IMR-90 (cell line): Measurements from ENCODE around the gene SPACA7. TPM values are rescaled to one million over a fixed set of nuclear protein-coding genes. Genes with fewer than 3 reads are reported as not detected.

Experiments used
- ATAC-seq: fragments of 200-7000 bp; cut with Tn5 transposase; 2 replicates; pipeline ENCODE4 v1.9.1; 2020; ENCODE audit warnings: low read depth, mild to moderate bottlenecking, moderate library complexity
- BruUV-seq: library from RNA; stranded (reverse); fragments of 400-500 nt; replicated peaks from 2 replicates; lab custom pipeline; 2021; lab: Mats Ljungman, UMichigan
- CTCF ChIA-PET: fragments of 300-600 bp; formaldehyde crosslinking; extraction: SDS; loops from one replicate; lab custom pipeline; 2021; ENCODE audit warnings: antibody characterized with exemption; lab: Yijun Ruan, JAX
- POLR2A ChIA-PET: fragments of 300-600 bp; sonication (Branson Sonifier 250); formaldehyde crosslinking; loops from one replicate; lab custom pipeline; 2022; ENCODE audit warnings: antibody characterized with exemption; ENCODE audit not compliant: unreplicated experiment; lab: Charles Lee
- DNase-seq: peaks from one replicate; pipeline ENCODE4 v3.0.0; 2013
- H2AFZ ChIP-seq: replicated peaks from 2 replicates; pipeline ENCODE3; 2013; ENCODE audit warnings: low read length, mild to moderate bottlenecking; ENCODE audit not compliant: poor library complexity
- H2AK5ac ChIP-seq: 2 replicates; pipeline ENCODE4 v1.6.1; 2013; ENCODE audit warnings: low read depth, low read length, inconsistent platforms
- H2AK9ac ChIP-seq: replicated peaks from 2 replicates; pipeline ENCODE3; 2013; ENCODE audit warnings: mild to moderate bottlenecking, low read depth, low read length, moderate library complexity; ENCODE audit not compliant: poor library complexity
- H2BK120ac ChIP-seq: 2 replicates; pipeline ENCODE4 v1.6.1; 2013; ENCODE audit warnings: low read depth, low read length, inconsistent platforms
- H2BK15ac ChIP-seq: 3 replicates; pipeline ENCODE4 v1.6.1; 2013; ENCODE audit warnings: low read depth, low read length, inconsistent platforms
- H2BK20ac ChIP-seq: 2 replicates; pipeline ENCODE4 v1.6.1; 2013; ENCODE audit warnings: low read depth, mild to moderate bottlenecking, inconsistent platforms, low read length, moderate library complexity
- H2BK5ac ChIP-seq: 2 replicates; pipeline ENCODE4 v1.6.1; 2013; ENCODE audit warnings: mild to moderate bottlenecking, low read depth, low read length, inconsistent platforms; ENCODE audit not compliant: poor library complexity, severe bottlenecking
- H3K14ac ChIP-seq: replicated peaks from 2 replicates; pipeline ENCODE4 v1.6.1; 2013; ENCODE audit warnings: low read depth, low read length, inconsistent platforms
- H3K18ac ChIP-seq: 2 replicates; pipeline ENCODE4 v1.6.1; 2013; ENCODE audit warnings: low read depth, low read length, control low read depth
- H3K23ac ChIP-seq: 2 replicates; pipeline ENCODE4 v1.6.1; 2013; ENCODE audit warnings: low read depth, low read length, inconsistent platforms
- H3K27ac ChIP-seq: 2 replicates; pipeline ENCODE4 v1.5.1; 2013; ENCODE audit warnings: mild to moderate bottlenecking, control low read depth, low read length; ENCODE audit not compliant: insufficient read depth
- H3K27me3 ChIP-seq: 2 replicates; pipeline ENCODE4 v1.6.1; 2013; ENCODE audit warnings: low read length; ENCODE audit not compliant: control insufficient read depth, insufficient read depth
- H3K36me3 ChIP-seq: 2 replicates; pipeline ENCODE4 v1.6.1; 2013; ENCODE audit warnings: low read length, mixed read lengths; ENCODE audit not compliant: control insufficient read depth, insufficient read depth
- H3K4ac ChIP-seq: 2 replicates; pipeline ENCODE4 v1.6.1; 2013; ENCODE audit warnings: low read depth, low read length, inconsistent platforms
- H3K4me1 ChIP-seq: 2 replicates; pipeline ENCODE4 v1.6.1; 2013; ENCODE audit warnings: low read length, mixed read lengths; ENCODE audit not compliant: control insufficient read depth, insufficient read depth
- H3K4me2 ChIP-seq: 2 replicates; pipeline ENCODE4 v1.6.1; 2013; ENCODE audit warnings: low read depth, mild to moderate bottlenecking, control low read depth, low read length, moderate library complexity
- H3K4me3 ChIP-seq: 2 replicates; pipeline ENCODE4 v1.5.1; 2013; ENCODE audit warnings: low read depth, mild to moderate bottlenecking, control low read depth, low read length, moderate library complexity; ENCODE audit not compliant: insufficient read depth
- H3K56ac ChIP-seq: 2 replicates; pipeline ENCODE4 v1.6.1; 2013; ENCODE audit warnings: low read length, inconsistent platforms; ENCODE audit not compliant: insufficient read depth; ENCODE audit errors: extremely low read depth
- H3K79me1 ChIP-seq, 2 experiments: 2 replicates each; pipeline ENCODE4 v1.6.1; 2013; ENCODE audit warnings: low read length in 2 of 2, inconsistent platforms in 1 of 2, low read depth in 1 of 2
- H3K9ac ChIP-seq: 2 replicates; pipeline ENCODE4 v1.6.1; 2013; ENCODE audit warnings: low read depth, low read length, control low read depth
- H3K9me1 ChIP-seq: 2 replicates; pipeline ENCODE4 v1.6.1; 2013; ENCODE audit warnings: low read length, inconsistent platforms; ENCODE audit not compliant: insufficient read depth
- H3K9me3 ChIP-seq: 2 replicates; pipeline ENCODE4 v1.6.1; 2013; ENCODE audit warnings: low read length; ENCODE audit not compliant: control insufficient read depth, insufficient read depth
- H4K20me1 ChIP-seq: 2 replicates; pipeline ENCODE4 v1.6.1; 2013; ENCODE audit warnings: low read length, inconsistent platforms; ENCODE audit not compliant: insufficient read depth
- H4K5ac ChIP-seq: 2 replicates; pipeline ENCODE4 v1.6.1; 2013; ENCODE audit warnings: mild to moderate bottlenecking, low read depth, low read length, control low read depth
- H4K8ac ChIP-seq, 2 experiments: 2 replicates each; pipeline ENCODE4 v1.6.1; 2013; ENCODE audit warnings: low read depth in 2 of 2, low read length in 2 of 2, control low read depth in 1 of 2, inconsistent platforms in 1 of 2
- H4K91ac ChIP-seq: 2 replicates; pipeline ENCODE4 v1.6.1; 2013; ENCODE audit warnings: low read depth, low read length, inconsistent platforms; ENCODE audit not compliant: insufficient read depth
- BHLHE40 ChIP-seq: fragments of 150-350 bp; IDR thresholded peaks from 2 replicates; pipeline ENCODE4 v1.6.1; 2016; ENCODE audit warnings: mild to moderate bottlenecking, low read depth, low read length
- CEBPB ChIP-seq: IDR thresholded peaks from 2 replicates; pipeline ENCODE4 v1.6.1; 2012; ENCODE audit warnings: low read depth, low read length, improper control_type of control experiment
- FOS ChIP-seq: fragments of 150-350 bp; IDR thresholded peaks from 2 replicates; pipeline ENCODE4 v1.6.1; 2016; ENCODE audit warnings: low read depth, low read length
- POLR2A ChIP-seq: IDR thresholded peaks from 2 replicates; pipeline ENCODE4 v1.6.1; 2012; ENCODE audit warnings: mild to moderate bottlenecking, low read depth, low read length
- RAD21 ChIP-seq: IDR thresholded peaks from 2 replicates; pipeline ENCODE4 v1.6.1; 2012; ENCODE audit warnings: low read length, improper control_type of control experiment
- SMC3 ChIP-seq: fragments of 150-350 bp; IDR thresholded peaks from 2 replicates; pipeline ENCODE4 v1.6.1; 2016; ENCODE audit warnings: low read depth, mild to moderate bottlenecking, antibody characterized with exemption, low read length, moderate library complexity
- WGBS, 2 experiments: methylation state at CpG; one replicate each; pipeline versions ENCODE4 v1.1.5 to v1.1.7; 2013; ENCODE audit warnings: missing lambda C conversion rate in 2 of 2; ENCODE audit not compliant: insufficient read length in 1 of 2; ENCODE audit errors: extremely low coverage in 2 of 2; 5-methylcytosine and 5-hydroxymethylcytosine counted together
- dilution Hi-C: fragments of 300-500 bp; cut with HindIII; formaldehyde crosslinking; loops from one replicate; pipeline ENCODE4 v1.14.3; 2018; ENCODE audit warnings: low sequenced_read_pairs; ENCODE audit not compliant: unreplicated experiment
- in situ Hi-C: fragments of 300-500 bp; cut with MboI; formaldehyde crosslinking; loops from 3 replicates; pipeline ENCODE4 v1.14.3; 2019; ENCODE audit warnings: low sequenced_read_pairs, inconsistent platforms, mixed read lengths
- intact Hi-C: fragments of 100-400 bp; cut with micrococcal nuclease; formaldehyde crosslinking; loops from 2 replicates; pipeline ENCODE4 v1.10.0; 2022
- polyA plus RNA-seq, 3 experiments: library from polyadenylated mRNA; depleted of rRNA; stranded (reverse); fragments of >200 nt; gene quantifications; 2 replicates each; pipeline ENCODE4 v1.2.3, GENCODE V29; 2012; ENCODE audit warnings: low replicate concordance in 1 of 3
- total RNA-seq: library from RNA; depleted of rRNA; stranded (reverse); fragments of >200 nt; gene quantifications from 2 replicates; pipeline ENCODE4 v1.2.3, GENCODE V29; 2012
- TF ChIP-seq, protein P1 (sequence below): fragments of 150-350 bp; IDR thresholded peaks from 2 replicates; pipeline ENCODE4 v1.6.1; 2016; ENCODE audit warnings: low read depth, mild to moderate bottlenecking, low read length, moderate library complexity, borderline replicate concordance

Gene SPACA7
- total and polyA plus RNA-seq, 2 of the 4 experiments (the other 2 are of a cell fraction) = not detected

DNA sequence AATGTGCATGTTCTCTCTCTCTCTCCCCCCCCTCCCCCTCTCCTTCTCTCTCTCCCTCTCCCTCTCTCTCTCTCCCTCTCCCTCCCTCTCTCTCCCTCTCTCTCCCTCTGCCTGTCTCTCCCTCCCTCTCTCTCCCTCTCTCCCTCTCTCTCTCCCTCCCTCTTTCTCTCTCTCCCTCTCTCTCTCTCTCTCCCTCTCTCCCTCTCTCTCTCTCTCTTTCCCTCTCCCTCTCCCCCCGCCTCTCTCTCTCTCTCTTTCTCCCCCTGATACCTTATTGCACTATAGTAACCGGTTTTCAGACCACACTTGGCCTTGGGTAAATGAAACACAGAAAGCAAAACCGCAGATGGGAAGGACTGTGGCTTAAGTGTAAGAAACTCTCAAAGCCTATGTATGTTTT is 34.7 kb upstream of the SPACA7 start:
- CTCF ChIA-PET = no interaction called here

More for the DNA sequence above, 34.7 kb upstream of the SPACA7 start:
- Histone ChIP-seq H2AK9ac (no peak overlapping the region), H3K4me3 (no peak overlapping the region), H3K23ac (no peak overlapping the region), H3K27me3 (no peaks in the 10 kb centered on the region), H3K4ac (no peak overlapping the region), H3K79me1 (no peaks in the 10 kb centered on the region), H2AFZ (no peak overlapping the region), H2BK15ac (no peak overlapping the region), H4K20me1 (no peaks in the 10 kb centered on the region), H4K8ac (no peak overlapping the region), H3K4me2 (no peak overlapping the region), H2BK5ac (no peak overlapping the region), H2BK20ac (no peak overlapping the region), H4K91ac (no peak overlapping the region), H4K5ac (no peak overlapping the region), H3K4me1 (no peaks in the 10 kb centered on the region), H3K36me3 (no peaks in the 10 kb centered on the region), H2AK5ac (no peak overlapping the region), H3K14ac (no peak overlapping the region), H3K18ac (no peak overlapping the region), H3K9me3 (peaks cover 23% of the 10 kb centered on the region), H2BK120ac (no peak overlapping the region), H3K27ac (no peak overlapping the region), H3K9me1 (no peaks in the 10 kb centered on the region), H3K56ac (no peak overlapping the region), H3K9ac (no peak overlapping the region)
- no peak for DNase-seq
- POLR2A ChIA-PET = no interaction called here
- dilution Hi-C loops = no loop called here
- intact Hi-C loops = no loop called here
- WGBS, 2 experiments = no CpG with 5 or more reads among the region's 3 CpGs
- no TSS peak for BruUV-seq
- in situ Hi-C loops = no loop called here
- TF ChIP-seq POLR2A = no peak
- TF ChIP-seq, protein P1, sequence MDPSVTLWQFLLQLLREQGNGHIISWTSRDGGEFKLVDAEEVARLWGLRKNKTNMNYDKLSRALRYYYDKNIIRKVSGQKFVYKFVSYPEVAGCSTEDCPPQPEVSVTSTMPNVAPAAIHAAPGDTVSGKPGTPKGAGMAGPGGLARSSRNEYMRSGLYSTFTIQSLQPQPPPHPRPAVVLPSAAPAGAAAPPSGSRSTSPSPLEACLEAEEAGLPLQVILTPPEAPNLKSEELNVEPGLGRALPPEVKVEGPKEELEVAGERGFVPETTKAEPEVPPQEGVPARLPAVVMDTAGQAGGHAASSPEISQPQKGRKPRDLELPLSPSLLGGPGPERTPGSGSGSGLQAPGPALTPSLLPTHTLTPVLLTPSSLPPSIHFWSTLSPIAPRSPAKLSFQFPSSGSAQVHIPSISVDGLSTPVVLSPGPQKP = no peak
- no peak for TF ChIP-seq CEBPB
- no peak for TF ChIP-seq BHLHE40
- TF ChIP-seq FOS = no peak
- no peak for TF ChIP-seq RAD21
- TF ChIP-seq SMC3 = no peak
- ATAC-seq = no peak
